Kidney (tissue), 14 donors: ENCODE measurements around the gene SETDB2. TPM values are rescaled to one million over a fixed set of nuclear protein-coding genes. Genes with fewer than 3 reads are reported as not detected.
A peak's percentile ranks its signal among the peaks of the same experiment; 100 is the strongest.

Source experiments
- DNase-seq, 5 donors: peaks; one replicate each; pipeline ENCODE4 v3.0.0-alpha.2; 2013 to 2020
- FAIRE-seq: peaks from 2 replicates; lab custom pipeline; 2012; peaks lifted over from hg19 to GRCh38; lab: Jason Lieb, UNC
- H3K27ac ChIP-seq, 2 donors: one replicate each; pipeline ENCODE4 v1.7.0; 2013; ENCODE audit warnings: low read depth in 2 of 2, low read length in 2 of 2, inconsistent platforms in 1 of 2
- H3K27me3 ChIP-seq: one replicate; pipeline ENCODE4 v1.7.1; 2013; ENCODE audit warnings: low read length, inconsistent platforms; ENCODE audit not compliant: control insufficient read depth, insufficient read depth
- H3K36me3 ChIP-seq, 3 donors: one replicate each; pipeline versions ENCODE4 v1.7.0 to v1.7.1; 2013; ENCODE audit warnings: low read length in 3 of 3, control low read depth in 1 of 3, inconsistent platforms in 1 of 3; ENCODE audit not compliant: insufficient read depth in 3 of 3, control insufficient read depth in 2 of 3
- H3K4me1 ChIP-seq, 3 donors: one replicate each; pipeline versions ENCODE4 v1.7.0 to v1.7.1; 2013; ENCODE audit warnings: low read length in 3 of 3, inconsistent platforms in 1 of 3, low read depth in 1 of 3; ENCODE audit not compliant: control insufficient read depth in 2 of 3, insufficient read depth in 2 of 3
- H3K4me3 ChIP-seq, 3 donors: one replicate each; pipeline versions ENCODE4 v1.7.0 to v1.8.1; 2013; ENCODE audit warnings: low read length in 3 of 3, control low read depth in 1 of 3, inconsistent platforms in 1 of 3
- H3K9ac ChIP-seq, 3 donors: one replicate each; pipeline versions ENCODE4 v1.7.0 to v1.7.1; 2013; ENCODE audit warnings: low read length in 3 of 3, control low read depth in 1 of 3, inconsistent platforms in 1 of 3
- H3K9me3 ChIP-seq, 3 donors: one replicate each; pipeline versions ENCODE4 v1.7.0 to v1.7.1; 2013; ENCODE audit warnings: low read length in 3 of 3, control low read depth in 1 of 3, inconsistent platforms in 1 of 3; ENCODE audit not compliant: control insufficient read depth in 2 of 3, insufficient read depth in 1 of 3
- intact Hi-C: fragments of 100-400 bp; cut with DNase I; formaldehyde crosslinking; loops from one replicate; pipeline ENCODE4 v1.11.1; 2022
- polyA plus RNA-seq: library from polyadenylated mRNA; stranded (reverse); fragments of 350-450 nt; fragmentation: Illumina TruSeq; extraction: RNeasy Lipid Tissue Mini Kit (QIAGEN cat#74804); gene quantifications from one replicate; pipeline ENCODE4 v1.2.3, GENCODE V29; 2014; ENCODE audit warnings: low read depth, low replicate concordance; ENCODE audit not compliant: insufficient read depth
- total RNA-seq: library from RNA; stranded (reverse); fragmentation: NEBNext Ultra II Directional; extraction: Animal tissue kit (Norgen Biotek cat#: 25700); gene quantifications from one replicate; pipeline ENCODE4 v1.2.1, GENCODE V29; 2021
- TF ChIP-seq, protein P1 (sequence below): IDR thresholded peaks from 3 replicates; pipeline ENCODE4 v1.5.1; 2012; ENCODE audit warnings: mild to moderate bottlenecking, moderate library complexity, borderline replicate concordance; ENCODE audit not compliant: insufficient read depth; ENCODE audit errors: extremely low read depth
- donor health status: control.
- donor health status: control.
- donor health status: control.
- donor health status: control.
- donor health status: control.
- donor health status: DM: yes; HTN: yes; CAD: no.
- donor health status: Normal renal cell carcinoma (clear cell type).

Gene SETDB2
- total and polyA plus RNA-seq, 2 donors from 2014 or later = 5.7 to 15.1 TPM

DNA sequence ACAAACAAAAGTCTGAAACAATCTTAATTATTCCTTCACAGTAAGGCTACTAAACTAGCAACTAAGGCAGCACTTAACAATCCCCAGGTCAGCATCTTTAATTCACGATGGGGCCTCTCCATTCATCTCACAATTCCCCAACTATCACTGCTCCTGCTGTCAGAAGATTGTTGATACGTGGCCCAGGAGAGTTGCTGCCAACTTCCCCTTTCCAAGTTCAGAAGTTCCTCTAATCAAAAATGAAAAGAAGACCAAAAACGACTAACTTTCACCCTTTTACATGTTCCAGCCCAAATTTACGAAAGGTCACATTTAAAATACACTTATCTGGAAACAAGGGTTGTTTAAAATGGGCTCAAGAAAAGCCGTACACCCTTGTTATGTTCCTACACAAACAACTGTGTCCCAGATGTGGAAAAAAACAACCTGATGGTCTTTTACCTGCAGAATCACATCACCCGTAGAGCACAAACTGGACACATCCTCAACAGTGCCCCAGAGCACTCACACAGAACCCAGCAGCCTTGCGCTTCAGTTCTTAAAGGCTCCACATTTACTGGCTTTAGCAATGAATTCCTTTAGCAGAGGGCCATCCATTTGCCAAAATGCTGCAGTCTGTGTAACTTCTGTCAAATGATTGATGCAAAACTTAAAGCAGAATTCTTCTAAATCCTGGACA is 89.7 kb downstream of the SETDB2 start:
- Histone ChIP-seq H3K4me3 (no peak overlapping the region), H3K36me3 (peaks cover 0 to 7% (median 4%) of the 10 kb centered on the region in 3 donors), H3K27me3 (no peaks in the 10 kb centered on the region), H3K27ac (no peak overlapping the region), H3K9me3 (no peaks in the 10 kb centered on the region), H3K9ac (no peak overlapping the region), H3K4me1 (no peaks in the 10 kb centered on the region)
- FAIRE-seq (no peak), DNase-seq (no peak)
- TF ChIP-seq, protein P1, sequence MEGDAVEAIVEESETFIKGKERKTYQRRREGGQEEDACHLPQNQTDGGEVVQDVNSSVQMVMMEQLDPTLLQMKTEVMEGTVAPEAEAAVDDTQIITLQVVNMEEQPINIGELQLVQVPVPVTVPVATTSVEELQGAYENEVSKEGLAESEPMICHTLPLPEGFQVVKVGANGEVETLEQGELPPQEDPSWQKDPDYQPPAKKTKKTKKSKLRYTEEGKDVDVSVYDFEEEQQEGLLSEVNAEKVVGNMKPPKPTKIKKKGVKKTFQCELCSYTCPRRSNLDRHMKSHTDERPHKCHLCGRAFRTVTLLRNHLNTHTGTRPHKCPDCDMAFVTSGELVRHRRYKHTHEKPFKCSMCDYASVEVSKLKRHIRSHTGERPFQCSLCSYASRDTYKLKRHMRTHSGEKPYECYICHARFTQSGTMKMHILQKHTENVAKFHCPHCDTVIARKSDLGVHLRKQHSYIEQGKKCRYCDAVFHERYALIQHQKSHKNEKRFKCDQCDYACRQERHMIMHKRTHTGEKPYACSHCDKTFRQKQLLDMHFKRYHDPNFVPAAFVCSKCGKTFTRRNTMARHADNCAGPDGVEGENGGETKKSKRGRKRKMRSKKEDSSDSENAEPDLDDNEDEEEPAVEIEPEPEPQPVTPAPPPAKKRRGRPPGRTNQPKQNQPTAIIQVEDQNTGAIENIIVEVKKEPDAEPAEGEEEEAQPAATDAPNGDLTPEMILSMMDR = no peak
- intact Hi-C loops = no loop called here

- TF ChIP-seq, protein P1 = no peak
- FAIRE-seq = peak; percentile 8
- H3K27me3 ChIP-seq = no peaks in the 10 kb centered on the region
- no peak overlapping the region for H3K27ac ChIP-seq
- no peak overlapping the region for H3K9ac ChIP-seq
- intact Hi-C loops = no loop called here
- DNase-seq = no peak
- H3K4me3 ChIP-seq = no peak overlapping the region
- H3K9me3 ChIP-seq = no peaks in the 10 kb centered on the region
- peaks cover 0 to 15% (median 10%) of the 10 kb centered on the region in 3 donors for H3K36me3 ChIP-seq
- H3K4me1 ChIP-seq = no peaks in the 10 kb centered on the region
Observed at GRCh38 chr13:49536144-49536873, 92.2 kb downstream of the SETDB2 start.

DNA sequence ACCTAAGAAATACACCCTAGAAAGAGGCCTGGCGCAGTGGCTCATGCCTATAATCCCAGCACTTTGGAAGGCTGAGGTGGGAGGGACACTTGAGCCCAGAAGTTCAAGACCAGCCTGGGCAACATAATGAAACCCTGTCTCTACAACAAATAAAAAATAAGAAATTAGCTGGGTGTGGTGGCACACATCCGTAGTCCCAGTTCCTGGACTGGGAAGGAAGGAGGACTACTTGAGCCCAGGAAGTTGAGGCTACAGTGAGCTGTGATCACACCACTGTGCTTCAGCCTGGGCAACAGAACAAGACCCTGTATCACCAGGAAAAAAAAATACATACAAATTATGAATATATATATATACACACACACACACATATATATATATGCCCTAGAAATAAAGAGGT is 94.3 kb downstream of the SETDB2 start:
- Histone ChIP-seq H3K27me3 (no peaks in the 10 kb centered on the region), H3K4me1 (no peaks in the 10 kb centered on the region), H3K27ac (no peak overlapping the region), H3K9ac (no peak overlapping the region), H3K9me3 (no peaks in the 10 kb centered on the region), H3K4me3 (no peak overlapping the region), H3K36me3 (peaks cover 0 to 15% (median 10%) of the 10 kb centered on the region in 3 donors)
- no peak for FAIRE-seq
- DNase-seq = no peak
- TF ChIP-seq, protein P1 = no peak
- intact Hi-C loops = no loop called here
